H1 (cell line): ENCODE data around the gene MADD. TPM values are rescaled to one million over a fixed set of nuclear protein-coding genes. Genes with fewer than 3 reads are reported as not detected.

Source experiments
- CTCF ChIA-PET: fragments of 300-600 bp; sonication (Branson Sonifier 250); formaldehyde crosslinking; loops from one replicate; lab custom pipeline; 2021; ENCODE audit not compliant: partially characterized antibody; lab: Charles Lee
- POLR2A ChIA-PET: fragments of 300-600 bp; sonication (Branson Sonifier 250); formaldehyde crosslinking; loops from one replicate; lab custom pipeline; 2021; ENCODE audit warnings: inconsistent platforms; ENCODE audit not compliant: partially characterized antibody; lab: Charles Lee
- DNase-seq, 2 experiments: peaks; one replicate each; pipeline versions ENCODE4 v3.0.0 to v3.0.0-alpha.2; 2010 to 2022; ENCODE audit warnings: low spot score in 2 of 2, low read depth in 1 of 2, mixed read lengths in 1 of 2
- FAIRE-seq: peaks from 2 replicates; lab custom pipeline; 2011; peaks lifted over from hg19 to GRCh38; lab: Jason Lieb, UNC
- H2AFZ ChIP-seq: 2 replicates; pipeline ENCODE4 v1.8.1; 2012; ENCODE audit warnings: low read length, inconsistent platforms
- H2AK5ac ChIP-seq: 2 replicates; pipeline ENCODE4 v1.6.1; 2013; ENCODE audit warnings: low read depth, low read length
- H2BK120ac ChIP-seq: replicated peaks from 2 replicates; pipeline ENCODE3; 2013; ENCODE audit warnings: low read depth, low read length, inconsistent platforms
- H2BK12ac ChIP-seq: 2 replicates; pipeline ENCODE4 v1.6.1; 2013; ENCODE audit warnings: low read depth, low read length
- H2BK15ac ChIP-seq: 2 replicates; pipeline ENCODE4 v1.6.1; 2013; ENCODE audit warnings: low read length
- H2BK20ac ChIP-seq: 2 replicates; pipeline ENCODE4 v1.6.1; 2013; ENCODE audit warnings: low read length
- H2BK5ac ChIP-seq: 2 replicates; pipeline ENCODE4 v1.6.1; 2013; ENCODE audit warnings: low read depth, low read length
- H3K14ac ChIP-seq: 2 replicates; pipeline ENCODE4 v1.6.1; 2013; ENCODE audit warnings: inconsistent platforms; ENCODE audit not compliant: insufficient read length
- H3K18ac ChIP-seq: 2 replicates; pipeline ENCODE4 v1.6.1; 2013; ENCODE audit warnings: low read length; ENCODE audit errors: extremely low read depth
- H3K23ac ChIP-seq: 2 replicates; pipeline ENCODE4 v1.6.1; 2013; ENCODE audit warnings: inconsistent platforms; ENCODE audit not compliant: insufficient read length
- H3K23me2 ChIP-seq: 2 replicates; pipeline ENCODE4 v1.6.1; 2013; ENCODE audit warnings: low read depth, low read length
- H3K27ac ChIP-seq: 2 replicates; pipeline ENCODE4 v1.6.1; 2011; ENCODE audit warnings: low read depth, low read length, inconsistent platforms
- H3K27me3 ChIP-seq, 4 experiments: replicated peaks in 1 of 4; 1 replicate in 1 of 4; 2 replicates in 3 of 4; pipeline versions ENCODE4 v1.6.1 to v1.8.1; 2011 to 2013; ENCODE audit warnings: low read length in 3 of 4, mild to moderate bottlenecking in 3 of 4, inconsistent platforms in 2 of 4, mixed read lengths in 2 of 4, moderate library complexity in 1 of 4; ENCODE audit not compliant: control insufficient read depth in 3 of 4, insufficient read depth in 3 of 4; ENCODE audit errors: extremely low read depth in 1 of 4
- H3K36me3 ChIP-seq, 4 experiments: 2 replicates each; pipeline versions ENCODE4 v1.6.1 to v1.8.1; 2011 to 2013; ENCODE audit warnings: mild to moderate bottlenecking in 4 of 4, low read length in 3 of 4, moderate library complexity in 2 of 4, control low read depth in 1 of 4, inconsistent platforms in 1 of 4; ENCODE audit not compliant: insufficient read depth in 4 of 4, control insufficient read depth in 2 of 4
- H3K4ac ChIP-seq: replicated peaks from 2 replicates; pipeline ENCODE3; 2013; ENCODE audit warnings: low read length, low read depth, mixed read lengths, inconsistent platforms; ENCODE audit not compliant: insufficient read length
- H3K4me1 ChIP-seq, 4 experiments: replicated peaks in 1 of 4; 1 replicate in 1 of 4; 2 replicates in 3 of 4; pipeline versions ENCODE4 v1.6.1 to v1.8.1; 2011 to 2013; ENCODE audit warnings: low read length in 3 of 4, inconsistent platforms in 2 of 4, mixed read lengths in 1 of 4; ENCODE audit not compliant: insufficient read depth in 4 of 4, control insufficient read depth in 3 of 4
- H3K4me2 ChIP-seq, 2 experiments: 2 replicates each; pipeline versions ENCODE4 v1.6.1 to v1.8.1; 2011 to 2013; ENCODE audit warnings: low read depth in 2 of 2, low read length in 2 of 2, control low read depth in 1 of 2, inconsistent platforms in 1 of 2, mild to moderate bottlenecking in 1 of 2; ENCODE audit not compliant: insufficient read depth in 1 of 2
- H3K4me3 ChIP-seq, 4 experiments: fragments of 200-600, 300-600 bp in 1 of 4; sonication (generic), shearing (Covaris generic), sonication (Bioruptor Twin) in 1 of 4; 2 replicates each; pipeline versions ENCODE4 v1.5.1 to v1.8.1; 2011 to 2016; ENCODE audit warnings: low read length in 4 of 4, low read depth in 3 of 4, control low read depth in 2 of 4, inconsistent platforms in 2 of 4, mild to moderate bottlenecking in 2 of 4, mixed read lengths in 1 of 4, moderate library complexity in 1 of 4; ENCODE audit not compliant: insufficient read depth in 2 of 4; ENCODE audit errors: extremely low read depth in 1 of 4
- H3K56ac ChIP-seq: replicated peaks from 2 replicates; pipeline ENCODE3; 2013; ENCODE audit warnings: low read depth, mild to moderate bottlenecking, mixed read lengths, low read length, inconsistent platforms; ENCODE audit not compliant: insufficient read length
- H3K79me1 ChIP-seq: 2 replicates; pipeline ENCODE4 v1.6.1; 2013; ENCODE audit warnings: low read depth, low read length, control low read depth
- H3K79me2 ChIP-seq, 2 experiments: 2 replicates each; pipeline versions ENCODE4 v1.6.1 to v1.8.1; 2012 to 2013; ENCODE audit warnings: low read length in 2 of 2, mild to moderate bottlenecking in 2 of 2, inconsistent platforms in 1 of 2; ENCODE audit not compliant: insufficient read depth in 2 of 2, control insufficient read depth in 1 of 2
- H3K9ac ChIP-seq, 4 experiments: replicated peaks in 1 of 4; 1 replicate in 1 of 4; 2 replicates in 3 of 4; pipeline versions ENCODE4 v1.6.1 to v1.8.1; 2011 to 2013; ENCODE audit warnings: low read depth in 3 of 4, low read length in 3 of 4, control low read depth in 2 of 4, mild to moderate bottlenecking in 2 of 4, moderate library complexity in 2 of 4, inconsistent platforms in 1 of 4; ENCODE audit errors: extremely low read depth in 1 of 4
- H3K9me3 ChIP-seq, 2 experiments: 2 replicates each; pipeline versions ENCODE4 v1.6.1 to v1.8.1; 2012 to 2013; ENCODE audit warnings: mild to moderate bottlenecking in 2 of 2, moderate library complexity in 2 of 2, control low read depth in 1 of 2, inconsistent platforms in 1 of 2, low read depth in 1 of 2, low read length in 1 of 2, mixed read lengths in 1 of 2; ENCODE audit not compliant: insufficient read depth in 2 of 2
- H4K20me1 ChIP-seq, 2 experiments: replicated peaks in 1 of 2; 2 replicates each; pipeline versions ENCODE3 to v1.8.1; 2011 to 2013; ENCODE audit warnings: inconsistent platforms in 2 of 2, low read length in 2 of 2, mild to moderate bottlenecking in 1 of 2; ENCODE audit not compliant: insufficient read depth in 2 of 2, control insufficient read depth in 1 of 2
- H4K5ac ChIP-seq: 2 replicates; pipeline ENCODE4 v1.6.1; 2013; ENCODE audit warnings: low read length, low read depth, mixed read lengths, inconsistent platforms; ENCODE audit not compliant: insufficient read length
- H4K8ac ChIP-seq: 2 replicates; pipeline ENCODE4 v1.8.0; 2013; ENCODE audit warnings: mild to moderate bottlenecking, moderate library complexity, low read length, inconsistent platforms; ENCODE audit not compliant: insufficient read depth; ENCODE audit errors: extremely low read depth
- H4K91ac ChIP-seq: replicated peaks from 2 replicates; pipeline ENCODE3; 2013; ENCODE audit warnings: low read length, mixed read lengths, inconsistent platforms; ENCODE audit not compliant: insufficient read length
- ASH2L ChIP-seq: fragments of 200-600, 300-600 bp; sonication (generic); IDR thresholded peaks from one replicate; pipeline ENCODE4 v1.7.1; 2017; ENCODE audit warnings: low read length
- BACH1 ChIP-seq: IDR thresholded peaks from 2 replicates; pipeline ENCODE4 v1.6.1; 2012; ENCODE audit warnings: low read length, improper control_type of control experiment
- CHD1 ChIP-seq: IDR thresholded peaks from 2 replicates; pipeline ENCODE4 v1.6.1; 2012; ENCODE audit warnings: low read depth, low read length, improper control_type of control experiment
- CHD2 ChIP-seq: IDR thresholded peaks from 2 replicates; pipeline ENCODE4 v1.6.1; 2012; ENCODE audit warnings: low read length, improper control_type of control experiment
- CTBP2 ChIP-seq: IDR thresholded peaks from 2 replicates; pipeline ENCODE4 v1.7.0; 2011; ENCODE audit warnings: borderline replicate concordance, mild to moderate bottlenecking, moderate library complexity, mixed read lengths, low read length; ENCODE audit not compliant: insufficient read depth, insufficient read length
- NANOG ChIP-seq: IDR thresholded peaks from 2 replicates; pipeline ENCODE4 v1.6.1; 2011; ENCODE audit warnings: low read length, low read depth, mild to moderate bottlenecking, inconsistent platforms; ENCODE audit not compliant: insufficient read depth, poor library complexity, severe bottlenecking
- POLR2A ChIP-seq, 2 experiments: IDR thresholded peaks; 1 replicate in 1 of 2; 2 replicates in 1 of 2; pipeline ENCODE4 v1.6.1; 2011; ENCODE audit warnings: low read depth in 2 of 2, low read length in 2 of 2, mild to moderate bottlenecking in 2 of 2; ENCODE audit errors: control extremely low read depth in 1 of 2
- RBBP5 ChIP-seq: IDR thresholded peaks from 2 replicates; pipeline ENCODE4 v1.7.1; 2012; ENCODE audit warnings: low read depth, mild to moderate bottlenecking, inconsistent platforms, low read length, moderate library complexity, borderline replicate concordance
- SIN3A ChIP-seq, 2 experiments: IDR thresholded peaks in 1 of 2; conservative IDR thresholded peaks in 1 of 2; 2 replicates each; pipeline ENCODE4 v1.6.1; 2011 to 2012; ENCODE audit warnings: low read length in 2 of 2, improper control_type of control experiment in 1 of 2, low read depth in 1 of 2, mild to moderate bottlenecking in 1 of 2
- TBP ChIP-seq: IDR thresholded peaks from 2 replicates; pipeline ENCODE4 v1.6.1; 2011; ENCODE audit warnings: low read depth, low read length, improper control_type of control experiment
- WGBS, 2 experiments: shearing (Covaris generic) in 1 of 2; methylation state at CpG; one replicate each; pipeline versions ENCODE4 v1.1.6 to v1.1.7; 2013 to 2015; ENCODE audit warnings: low lambda C conversion rate in 2 of 2, mixed read lengths in 2 of 2, inconsistent platforms in 1 of 2, low coverage in 1 of 2, missing lambda C conversion rate in 1 of 2; ENCODE audit not compliant: insufficient replicate concordance in 2 of 2, insufficient coverage in 1 of 2, insufficient read length in 1 of 2; ENCODE audit errors: extremely low coverage in 1 of 2, missing lambda C conversion rate in 1 of 2; 5-methylcytosine and 5-hydroxymethylcytosine counted together
- polyA plus RNA-seq, 7 experiments: library from polyadenylated mRNA; depleted of rRNA in 3 of 7; stranded (reverse) in 5 of 7; unstranded in 2 of 7; fragments of >200 nt in 5 of 7; fragments of 200-250 nt in 2 of 7; gene quantifications; 1 replicate in 5 of 7; 2 replicates in 1 of 7; 4 replicates in 1 of 7; pipeline versions ENCODE4 v1.2.1 to v1.2.3, GENCODE V29; 2011 to 2013; ENCODE audit warnings: missing spikeins in 2 of 7, mixed read lengths in 2 of 7
- total RNA-seq: library from RNA; stranded (reverse); fragmentation: NEBNext Ultra II Directional; extraction: Animal tissue kit (Norgen Biotek cat#: 25700); gene quantifications from 2 replicates; pipeline ENCODE4 v1.2.1, GENCODE V29; 2021
- TF ChIP-seq, protein P1 (sequence below): IDR thresholded peaks from 2 replicates; pipeline ENCODE4 v1.6.1; 2012; ENCODE audit warnings: inconsistent platforms

The MADD gene
- total and polyA plus RNA-seq, 2 of the 8 experiments (the other 6 are each of a cell fraction or from before 2014, with no cell fraction given), result 32.5 to 45.4 TPM

DNA sequence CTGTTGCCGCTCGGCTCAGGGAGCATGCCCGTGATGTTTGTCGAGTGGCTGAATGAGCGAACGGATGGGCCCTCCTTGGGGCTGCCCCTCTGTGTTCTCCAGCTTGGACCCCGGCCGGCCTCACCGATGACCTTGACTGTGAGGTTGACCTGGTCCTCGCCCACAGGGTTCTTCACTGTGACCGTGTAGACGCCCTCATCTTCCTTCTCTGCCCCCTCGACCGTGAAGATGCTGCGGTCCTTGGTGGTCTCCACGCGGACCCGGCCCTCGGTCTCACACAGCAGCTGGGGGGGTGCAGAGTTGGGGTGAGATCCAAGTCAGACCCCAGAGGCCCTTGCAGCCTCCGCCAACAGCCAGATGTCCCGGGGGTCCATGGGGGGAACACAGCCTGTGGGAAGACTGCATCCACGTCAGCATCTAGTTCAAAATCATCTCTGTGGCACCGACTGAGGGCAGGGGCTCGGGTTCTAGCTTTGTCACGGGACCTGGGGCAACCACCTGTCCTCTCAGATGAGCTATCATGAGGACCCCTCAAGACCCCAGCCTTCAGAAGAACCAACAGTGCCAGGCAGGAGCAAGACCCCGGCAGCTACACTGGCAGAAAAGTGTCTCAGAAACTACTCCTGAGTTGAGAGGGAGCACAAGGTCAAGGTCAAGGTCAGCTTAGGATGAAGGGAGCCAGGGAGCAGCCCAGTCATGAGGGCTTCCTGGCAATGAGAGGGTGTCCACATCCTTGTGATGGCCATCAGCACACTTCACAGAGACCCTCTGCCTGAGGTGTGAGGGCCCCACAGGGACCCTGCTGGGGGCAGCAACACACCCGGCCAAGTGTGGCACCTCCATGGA lies 68.7 kb downstream of the MADD start:
- H2BK120ac ChIP-seq, result no peak overlapping the region
- H3K9ac ChIP-seq, result no peak overlapping the region
- CTCF ChIA-PET, result interaction anchor here (0.7 to 1.9 kb wide), 4 partner anchors 11 to 90 kb away, joined by 3 to 7 read pairs (median 4); partner anchors contain the start of genes ACP2 and NR1H3
- H4K91ac ChIP-seq, result no peak overlapping the region
- H3K23me2 ChIP-seq, result peaks cover 2% of the 10 kb centered on the region; the same call in 1 of the 2 replicates
- H3K14ac ChIP-seq, result no peak overlapping the region
- 93% methylated on average over 26 of the region's 27 CpGs; no CpG with 5 or more reads in 1 of the 2 experiments for WGBS, 2 experiments
- no peak overlapping the region for H2BK12ac ChIP-seq
- POLR2A ChIA-PET, result no interaction called here
- H2BK20ac ChIP-seq, result no peak overlapping the region
- H3K4me2 ChIP-seq, result no peak overlapping the region
- no peak overlapping the region for H4K5ac ChIP-seq
- H2BK5ac ChIP-seq, result no peak overlapping the region
- FAIRE-seq (no peak), DNase-seq (no peak)
- no peaks in the 10 kb centered on the region for H3K79me2 ChIP-seq
- H4K20me1 ChIP-seq, result peaks cover 0 to 3% of the 10 kb centered on the region in 2 experiments
- no peaks in the 10 kb centered on the region for H3K36me3 ChIP-seq
- no peak overlapping the region for H2AK5ac ChIP-seq
- no peaks in the 10 kb centered on the region for H3K27me3 ChIP-seq
- no peak overlapping the region for H2AFZ ChIP-seq
- H3K23ac ChIP-seq, result no peak overlapping the region
- no peak overlapping the region for H3K56ac ChIP-seq
- H3K79me1 ChIP-seq, result no peaks in the 10 kb centered on the region; the same call in 1 of the 2 replicates
- H3K9me3 ChIP-seq, result no peaks in the 10 kb centered on the region
- no peaks in the 10 kb centered on the region for H3K4me1 ChIP-seq
- no peak overlapping the region for H3K4ac ChIP-seq
- H2BK15ac ChIP-seq, result no peak overlapping the region
- no peak overlapping the region for H3K18ac ChIP-seq
- peak overlapping the region; percentile 57; the same call in 1 of the 2 replicates for H4K8ac ChIP-seq
- H3K4me3 ChIP-seq, result no peak overlapping the region
- H3K27ac ChIP-seq, result no peak overlapping the region
- TF ChIP-seq POLR2A (IDR thresholded peaks at IDR 0.05; ENCODE audit: control extremely low read depth in 1 of 2, low read depth in 2 of 2, low read length in 2 of 2), result no peak
- TF ChIP-seq, protein P1, sequence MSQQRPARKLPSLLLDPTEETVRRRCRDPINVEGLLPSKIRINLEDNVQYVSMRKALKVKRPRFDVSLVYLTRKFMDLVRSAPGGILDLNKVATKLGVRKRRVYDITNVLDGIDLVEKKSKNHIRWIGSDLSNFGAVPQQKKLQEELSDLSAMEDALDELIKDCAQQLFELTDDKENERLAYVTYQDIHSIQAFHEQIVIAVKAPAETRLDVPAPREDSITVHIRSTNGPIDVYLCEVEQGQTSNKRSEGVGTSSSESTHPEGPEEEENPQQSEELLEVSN, result no peak
- TF ChIP-seq RBBP5, result no peak
- no peak for TF ChIP-seq NANOG
- no peak for TF ChIP-seq ASH2L
- TF ChIP-seq CTBP2, result no peak
- TF ChIP-seq CHD1, result no peak
- no peak for TF ChIP-seq SIN3A (conservative IDR thresholded peaks at IDR 0.05 in 1 of 2, IDR thresholded peaks at IDR 0.05 in 1 of 2; ENCODE audit: low read depth in 1 of 2, low read length in 2 of 2)
- TF ChIP-seq BACH1, result no peak
- no peak for TF ChIP-seq TBP
- no peak for TF ChIP-seq CHD2
